ENCODE data around the gene FOXD2.

Gene FOXD2

GRCh38 chr1:47399138-47399845, 38.6 kb upstream of the FOXD2 start:
- no peak for TF ChIP-seq CTCF (IDR thresholded peaks at IDR 0.05; ENCODE audit: extremely low read depth, missing control alignments)
- DNase-seq (ENCODE audit: low spot score), result no peak

GRCh38 chr1:47399846-47400155, 38.0 kb upstream of the FOXD2 start:
- DNase-seq (ENCODE audit: low spot score), result no peak
- TF ChIP-seq CTCF (IDR thresholded peaks at IDR 0.05; ENCODE audit: extremely low read depth, missing control alignments), result no peak

GRCh38 chr1:47401761-47402160, 36.1 kb upstream of the FOXD2 start:
- no peak for TF ChIP-seq CTCF (IDR thresholded peaks at IDR 0.05; ENCODE audit: extremely low read depth, missing control alignments)
- no peak for DNase-seq (ENCODE audit: low spot score)

DNA sequence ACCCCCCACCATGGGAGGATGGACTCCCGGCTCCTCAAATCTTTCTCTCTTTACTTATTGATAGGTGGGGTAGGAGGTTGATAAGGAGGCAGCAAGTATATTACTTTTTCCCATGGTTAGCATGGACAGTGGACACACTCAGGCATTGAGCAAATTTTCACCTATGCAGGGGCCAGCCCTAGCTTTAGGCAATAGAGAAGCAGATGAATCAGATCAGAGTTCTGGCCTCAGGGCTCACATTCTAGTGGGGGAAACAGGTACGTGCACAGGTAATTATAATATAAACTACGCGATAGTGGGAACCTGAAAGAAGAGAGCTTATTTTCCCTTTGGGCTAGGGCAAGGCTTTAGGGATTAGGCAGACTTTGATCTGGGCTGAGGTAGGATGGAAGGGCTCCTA, 35.3 kb upstream of the FOXD2 start:
- TF ChIP-seq CTCF (IDR thresholded peaks at IDR 0.05; ENCODE audit: extremely low read depth, missing control alignments), result no peak
- no peak for DNase-seq (ENCODE audit: low spot score)

DNA sequence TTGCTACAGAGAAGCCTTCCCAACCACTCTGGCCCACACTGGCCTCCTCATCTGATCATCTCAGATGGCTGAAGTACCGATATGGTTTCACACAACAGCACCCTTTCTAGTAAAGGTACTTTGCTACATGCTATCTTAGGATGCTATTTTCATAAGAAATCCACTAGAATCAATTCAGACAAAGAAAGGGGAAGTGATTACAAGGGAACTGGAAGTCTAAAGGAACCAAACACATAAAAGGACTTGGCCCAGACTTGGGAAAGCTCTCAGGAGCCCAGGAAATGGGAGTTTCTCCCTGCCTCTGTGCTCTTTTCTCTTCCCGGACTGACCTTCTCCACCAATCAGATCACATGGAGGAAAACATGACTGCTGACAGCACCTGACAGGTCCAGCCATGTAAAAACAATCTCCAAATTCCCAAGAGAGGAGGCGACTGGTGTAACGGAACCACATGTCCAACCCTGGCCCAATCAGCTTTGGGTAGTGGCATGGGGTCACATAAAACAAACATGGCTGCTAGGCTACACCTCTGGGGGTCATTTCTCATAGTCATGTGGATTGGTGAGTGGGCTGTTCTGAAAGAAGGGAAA, 34.4 kb upstream of the FOXD2 start:
- TF ChIP-seq CTCF (IDR thresholded peaks at IDR 0.05; ENCODE audit: extremely low read depth, missing control alignments), result no peak
- no peak for DNase-seq (ENCODE audit: low spot score)

DNA sequence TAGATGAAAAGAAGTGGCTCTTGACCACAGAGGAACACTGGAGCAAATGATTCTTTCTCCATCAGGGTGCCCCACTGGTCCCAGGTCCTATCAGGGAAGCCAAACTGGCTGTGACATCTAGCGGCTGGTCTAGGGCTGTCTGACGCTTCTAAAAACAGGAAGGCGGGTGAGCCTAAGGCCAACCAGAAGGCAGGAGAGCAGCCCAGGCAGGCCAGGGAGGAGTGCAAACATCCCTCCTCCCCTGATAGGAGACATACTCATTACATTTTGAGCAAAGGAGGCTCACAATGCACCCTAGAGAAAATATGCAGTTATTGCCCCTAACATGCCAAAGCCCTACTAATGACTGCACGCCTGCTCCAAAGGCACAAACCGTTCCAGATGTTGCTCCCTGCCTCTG, 32.1 kb upstream of the FOXD2 start:
- DNase-seq (ENCODE audit: low spot score), result no peak
- TF ChIP-seq CTCF (IDR thresholded peaks at IDR 0.05; ENCODE audit: extremely low read depth, missing control alignments), result no peak

- TF ChIP-seq CTCF (IDR thresholded peaks at IDR 0.05; ENCODE audit: extremely low read depth, missing control alignments), result no peak
- DNase-seq (ENCODE audit: low spot score), result no peak
Observed at GRCh38 chr1:47406966-47407365, 30.9 kb upstream of the FOXD2 start.
